HCT116 (cell line): ENCODE measurements around the gene KANK2.

ENCODE experiments used
- CTCF ChIP-seq, 3 experiments: fragments of 200-600 bp in 1 of 3; sonication (generic) in 1 of 3; IDR thresholded peaks in 2 of 3; conservative IDR thresholded peaks in 1 of 3; 2 replicates each; pipeline ENCODE4 v1.5.1; 2012 to 2017; ENCODE audit warnings: low read depth in 2 of 3, low read length in 2 of 3, antibody characterized with exemption in 1 of 3, borderline replicate concordance in 1 of 3, control low read depth in 1 of 3, mild to moderate bottlenecking in 1 of 3, mixed read lengths in 1 of 3, mixed run types in 1 of 3, moderate library complexity in 1 of 3; ENCODE audit not compliant: insufficient read depth in 1 of 3
- ZFX ChIP-seq: fragments of 450-650 bp; IDR thresholded peaks from 2 replicates; pipeline ENCODE4 v1.6.1; 2017

GRCh38 chr19:11194656-11195558 lies 2.4 kb downstream of the KANK2 start:
- TF ChIP-seq CTCF (IDR thresholded peaks at IDR 0.05 in 2 of 3, conservative IDR thresholded peaks at IDR 0.05 in 1 of 3; ENCODE audit: borderline replicate concordance in 1 of 3, insufficient read depth in 1 of 3, low read depth in 2 of 3, low read length in 2 of 3) (no peak), ZFX (no peak)
